Peyer's patch (tissue), 4 donors: Measurements from ENCODE around the gene SEMA3D. TPM values are rescaled to one million over a fixed set of nuclear protein-coding genes. Genes with fewer than 3 reads are reported as not detected.

ENCODE experiments used
- DNase-seq, 3 donors: peaks; one replicate each; pipeline ENCODE4 v3.0.0-alpha.2; 2017 to 2019
- H3K27ac ChIP-seq, 4 donors: fragments of 200-600 bp; sonication (generic); one replicate each; pipeline ENCODE4 v1.5.1; 2016 to 2019
- H3K27me3 ChIP-seq, 2 donors: fragments of 200-600 bp; sonication (generic); one replicate each; pipeline ENCODE4 v1.5.1; 2019
- H3K36me3 ChIP-seq, 3 donors: fragments of 200-600 bp; sonication (generic); one replicate each; pipeline ENCODE4 v1.5.1; 2016 to 2019
- H3K4me1 ChIP-seq, 4 donors: fragments of 200-600 bp; sonication (generic); one replicate each; pipeline ENCODE4 v1.5.1; 2016 to 2019
- H3K4me3 ChIP-seq, 4 donors: fragments of 200-600 bp; sonication (generic); 1 replicate in 3 of 4; 2 replicates in 1 of 4; pipeline ENCODE4 v1.5.1; 2016 to 2019; ENCODE audit warnings: mild to moderate bottlenecking in 1 of 4
- H3K9me3 ChIP-seq, 4 donors: fragments of 200-600 bp; sonication (generic); one replicate each; pipeline ENCODE4 v1.5.1; 2016 to 2019; ENCODE audit warnings: mild to moderate bottlenecking in 1 of 4
- POLR2A ChIP-seq, 2 donors: fragments of 450-650 bp; IDR thresholded peaks; one replicate each; pipeline ENCODE4 v1.5.1; 2017; ENCODE audit warnings: antibody characterized with exemption in 2 of 2, mild to moderate bottlenecking in 2 of 2, moderate library complexity in 2 of 2
- total RNA-seq, 4 donors: library from RNA; depleted of rRNA; stranded (reverse); fragments of >200 nt; gene quantifications; one replicate each; pipeline ENCODE4 v1.1.0, GENCODE V29; 2016
- TF ChIP-seq, protein P1 (sequence below), 6 experiments: fragments of 450-650 bp in 4 of 6; fragments of 200-600 bp in 2 of 6; sonication (generic) in 1 of 6; IDR thresholded peaks; one replicate each; pipeline ENCODE4 v1.5.1; 2017 to 2019; ENCODE audit warnings: antibody characterized with exemption in 6 of 6, mild to moderate bottlenecking in 3 of 6, moderate library complexity in 1 of 6

Gene SEMA3D
- total RNA-seq, 4 donors from 2014 or later: 4.5 to 7.6 (median 6.5) TPM

DNA sequence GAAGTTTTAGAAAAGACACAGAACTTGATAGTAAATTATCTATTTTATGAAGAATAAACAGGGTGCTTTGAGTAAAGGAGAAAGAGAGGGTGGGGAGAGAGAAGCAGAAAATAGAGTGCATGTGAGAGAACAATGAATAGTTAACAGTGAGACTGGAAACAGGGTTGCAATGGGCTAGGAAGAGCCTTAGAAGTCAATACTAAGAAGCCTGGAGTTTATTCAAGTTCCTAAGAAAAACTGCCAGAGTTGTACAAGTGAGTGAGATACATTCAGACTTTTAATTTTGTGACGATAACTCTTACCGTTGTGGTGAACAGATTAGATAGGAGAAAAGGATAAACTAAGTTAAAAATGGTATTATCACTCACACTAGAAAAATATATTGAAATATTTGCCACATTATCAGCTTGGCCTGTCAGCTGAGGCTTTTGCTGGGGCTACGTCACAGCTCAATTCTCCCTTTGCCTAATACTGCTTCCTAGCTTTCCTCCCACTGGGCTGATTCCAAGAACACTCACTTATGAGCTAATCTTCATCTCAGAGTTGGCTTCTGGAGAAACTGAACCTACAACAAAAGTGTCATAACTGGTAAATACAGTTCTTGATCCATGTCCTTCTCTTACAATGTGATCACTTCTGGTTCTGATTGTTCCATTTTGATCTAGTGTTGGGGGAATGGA, 92.7 kb downstream of the SEMA3D start:
- no peaks in the 10 kb centered on the region for H3K27me3 ChIP-seq
- no peaks in the 10 kb centered on the region for H3K4me1 ChIP-seq
- H3K27ac ChIP-seq: no peak overlapping the region
- DNase-seq: no peak
- no peak overlapping the region for H3K4me3 ChIP-seq
- TF ChIP-seq, protein P1, sequence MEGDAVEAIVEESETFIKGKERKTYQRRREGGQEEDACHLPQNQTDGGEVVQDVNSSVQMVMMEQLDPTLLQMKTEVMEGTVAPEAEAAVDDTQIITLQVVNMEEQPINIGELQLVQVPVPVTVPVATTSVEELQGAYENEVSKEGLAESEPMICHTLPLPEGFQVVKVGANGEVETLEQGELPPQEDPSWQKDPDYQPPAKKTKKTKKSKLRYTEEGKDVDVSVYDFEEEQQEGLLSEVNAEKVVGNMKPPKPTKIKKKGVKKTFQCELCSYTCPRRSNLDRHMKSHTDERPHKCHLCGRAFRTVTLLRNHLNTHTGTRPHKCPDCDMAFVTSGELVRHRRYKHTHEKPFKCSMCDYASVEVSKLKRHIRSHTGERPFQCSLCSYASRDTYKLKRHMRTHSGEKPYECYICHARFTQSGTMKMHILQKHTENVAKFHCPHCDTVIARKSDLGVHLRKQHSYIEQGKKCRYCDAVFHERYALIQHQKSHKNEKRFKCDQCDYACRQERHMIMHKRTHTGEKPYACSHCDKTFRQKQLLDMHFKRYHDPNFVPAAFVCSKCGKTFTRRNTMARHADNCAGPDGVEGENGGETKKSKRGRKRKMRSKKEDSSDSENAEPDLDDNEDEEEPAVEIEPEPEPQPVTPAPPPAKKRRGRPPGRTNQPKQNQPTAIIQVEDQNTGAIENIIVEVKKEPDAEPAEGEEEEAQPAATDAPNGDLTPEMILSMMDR (IDR thresholded peaks at IDR 0.05): no peak
- TF ChIP-seq POLR2A (IDR thresholded peaks at IDR 0.05): no peak
- no peaks in the 10 kb centered on the region for H3K9me3 ChIP-seq
- H3K36me3 ChIP-seq: no peaks in the 10 kb centered on the region

DNA sequence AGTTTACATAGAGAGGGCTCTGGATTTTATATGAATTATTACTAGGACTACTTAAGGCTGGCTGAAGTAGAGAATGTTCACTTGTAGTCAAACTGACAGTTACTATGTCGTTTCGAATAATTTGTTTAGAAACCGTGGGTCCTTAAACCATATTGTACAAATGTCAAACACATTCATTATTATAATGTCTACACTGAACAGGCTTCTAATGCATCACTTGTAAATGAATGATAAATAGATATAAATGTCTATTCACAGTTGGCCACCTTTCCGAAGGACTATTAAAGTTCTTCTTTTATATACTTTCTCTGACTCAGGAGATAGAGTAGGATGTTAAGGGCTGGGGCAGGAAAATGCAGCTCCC, 95.3 kb downstream of the SEMA3D start:
- no peaks in the 10 kb centered on the region for H3K9me3 ChIP-seq

DNA sequence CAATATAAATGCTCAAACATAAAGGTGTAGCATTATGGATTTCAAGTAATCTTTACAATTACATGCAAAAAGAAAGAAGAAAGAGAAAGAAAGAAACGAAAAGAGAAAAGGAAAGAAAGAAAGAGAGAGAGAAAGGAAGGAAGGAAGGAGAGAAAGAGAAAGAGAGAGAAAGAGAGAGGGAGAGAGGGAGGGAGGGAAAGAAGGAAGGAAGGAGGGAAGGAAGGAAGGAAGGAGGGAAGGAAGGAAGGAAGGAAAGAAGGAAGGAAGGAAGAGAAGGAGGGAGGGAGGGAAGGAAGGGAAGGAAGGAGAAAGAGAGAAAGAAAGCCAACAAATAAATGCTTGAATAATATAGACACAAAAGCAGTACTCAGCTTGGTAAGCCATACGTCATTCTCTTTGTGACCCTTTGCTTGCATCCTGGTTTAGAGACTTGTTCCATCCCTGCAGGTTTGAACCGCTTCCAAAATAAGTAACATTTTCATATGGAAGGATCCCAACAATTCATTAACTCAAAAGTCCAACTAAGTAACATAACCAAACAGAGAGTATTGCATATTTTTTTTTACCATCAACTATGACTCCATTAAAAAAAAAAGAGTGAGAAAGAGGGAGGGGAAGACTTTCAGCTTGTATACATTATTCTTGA, 95.8 kb downstream of the SEMA3D start:
- H3K9me3 ChIP-seq: no peaks in the 10 kb centered on the region
- no peak overlapping the region for H3K27ac ChIP-seq
- no peaks in the 10 kb centered on the region for H3K36me3 ChIP-seq
- no peaks in the 10 kb centered on the region for H3K27me3 ChIP-seq
- TF ChIP-seq, protein P1 (IDR thresholded peaks at IDR 0.05): no peak
- TF ChIP-seq POLR2A (IDR thresholded peaks at IDR 0.05): no peak
- no peaks in the 10 kb centered on the region for H3K4me1 ChIP-seq
- DNase-seq: no peak
- no peak overlapping the region for H3K4me3 ChIP-seq

More for the DNA sequence above, 95.3 kb downstream of the SEMA3D start:
- no peaks in the 10 kb centered on the region for H3K27me3 ChIP-seq
- H3K4me3 ChIP-seq: no peak overlapping the region
- H3K36me3 ChIP-seq: no peaks in the 10 kb centered on the region
- no peaks in the 10 kb centered on the region for H3K4me1 ChIP-seq
- TF ChIP-seq POLR2A (IDR thresholded peaks at IDR 0.05): no peak
- TF ChIP-seq, protein P1 (IDR thresholded peaks at IDR 0.05): no peak
- DNase-seq: no peak
- no peak overlapping the region for H3K27ac ChIP-seq

DNA sequence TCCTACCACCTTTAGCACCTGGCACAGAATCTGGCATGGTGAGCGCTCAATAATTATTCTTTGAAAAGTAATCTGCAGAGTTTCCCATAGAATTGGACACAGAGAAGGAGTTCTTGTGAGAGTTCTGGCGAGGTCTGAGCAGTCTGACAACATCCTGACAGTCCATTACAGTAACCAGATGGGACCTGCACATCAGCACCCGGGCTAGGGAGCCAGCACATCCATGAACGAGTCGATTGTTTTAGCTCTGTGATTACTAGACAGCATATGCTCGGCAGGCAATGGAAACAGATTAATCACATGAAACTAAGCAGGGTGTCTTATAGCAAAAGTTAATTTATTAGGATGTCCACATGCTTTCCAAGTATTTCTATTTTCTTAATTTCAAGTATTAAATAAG, 96.7 kb downstream of the SEMA3D start:
- H3K4me1 ChIP-seq: no peaks in the 10 kb centered on the region
- no peak for DNase-seq
- H3K36me3 ChIP-seq: no peaks in the 10 kb centered on the region
- TF ChIP-seq, protein P1 (IDR thresholded peaks at IDR 0.05): no peak
- H3K27me3 ChIP-seq: no peaks in the 10 kb centered on the region
- H3K27ac ChIP-seq: no peak overlapping the region
- no peaks in the 10 kb centered on the region for H3K9me3 ChIP-seq
- H3K4me3 ChIP-seq: no peak overlapping the region

DNA sequence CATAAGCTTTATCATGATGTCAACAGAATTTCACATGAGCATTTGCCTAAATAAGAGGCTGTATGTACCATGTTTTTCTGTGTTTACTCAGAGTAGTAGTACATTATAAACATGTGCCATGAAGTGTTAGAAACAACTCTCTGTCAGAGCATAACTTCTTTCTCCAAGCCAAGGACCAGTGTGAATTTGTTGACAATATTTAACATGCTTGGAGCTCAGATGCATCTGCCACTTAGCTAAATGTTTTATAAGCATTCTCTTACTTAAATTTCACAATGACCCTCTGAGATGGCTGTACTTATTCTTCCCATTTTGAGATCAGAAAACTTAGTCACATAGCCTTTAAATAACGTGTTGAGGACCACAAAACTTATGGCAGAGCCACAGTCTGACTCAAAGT, 105.0 kb downstream of the SEMA3D start:
- no peak overlapping the region for H3K27ac ChIP-seq
- no peaks in the 10 kb centered on the region for H3K27me3 ChIP-seq
- no peaks in the 10 kb centered on the region for H3K4me1 ChIP-seq
- no peaks in the 10 kb centered on the region for H3K36me3 ChIP-seq
- no peak for DNase-seq
- H3K4me3 ChIP-seq: no peak overlapping the region
- no peaks in the 10 kb centered on the region for H3K9me3 ChIP-seq
- no peak for TF ChIP-seq POLR2A (IDR thresholded peaks at IDR 0.05)
- TF ChIP-seq, protein P1 (IDR thresholded peaks at IDR 0.05): no peak
